GM21825 (cell line): ENCODE results near the gene FDCSP.
"Not testable (repeated sequence)": the region's sequence is repeated elsewhere in the genome, so short reads cannot be mapped to it uniquely, and the experiment has no call there.

Source experiments
- ATAC-seq: cut with Tn5 transposase; IDR thresholded peaks from one replicate; pipeline ENCODE4 v1.9.1; 2021; ENCODE audit warnings: mild to moderate bottlenecking, moderate library complexity; ENCODE audit not compliant: unreplicated experiment

Gene FDCSP

DNA sequence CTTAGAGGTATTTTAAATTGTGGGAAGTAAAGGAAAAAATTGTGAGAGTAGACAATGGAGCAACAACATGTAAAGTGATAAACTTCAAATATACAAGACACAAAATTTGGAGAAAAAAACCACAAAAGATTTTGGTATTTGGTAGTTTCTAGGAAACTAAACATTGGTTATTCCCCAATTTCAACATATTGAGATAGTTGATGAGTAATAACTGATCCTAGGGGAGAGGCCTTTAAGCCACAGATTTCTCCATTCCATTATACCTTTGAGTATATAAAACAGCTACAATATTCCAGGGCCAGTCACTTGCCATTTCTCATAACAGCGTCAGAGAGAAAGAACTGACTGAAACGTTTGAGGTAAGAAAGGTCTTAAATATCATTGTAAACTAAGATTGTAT lies at the start of gene FDCSP:
FDCSP (plus strand) TSS at position 301 of the 400 bp plus-strand sequence. CDS start 5,071 bp downstream, outside the sequence.
- ATAC-seq = no peak

DNA sequence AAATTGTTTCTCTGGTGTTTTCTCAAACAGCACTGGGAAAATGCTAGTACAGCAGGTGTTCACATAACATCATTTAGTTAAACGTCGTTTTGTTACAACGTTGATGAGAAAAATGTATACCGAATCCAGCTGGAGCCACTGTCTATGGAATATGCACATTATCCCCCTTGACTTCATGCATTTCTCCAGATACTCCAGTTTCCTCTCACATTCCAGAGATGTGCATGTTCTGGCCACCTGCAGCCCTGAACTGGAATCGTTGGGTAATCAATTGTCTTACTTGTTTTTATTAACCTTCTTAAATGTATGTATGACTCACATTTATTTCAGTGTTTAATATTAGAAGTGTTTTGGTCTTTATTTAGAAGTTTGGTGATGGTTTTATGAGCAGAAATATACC lies 48.8 kb upstream of the FDCSP start:
- ATAC-seq = no peak

DNA sequence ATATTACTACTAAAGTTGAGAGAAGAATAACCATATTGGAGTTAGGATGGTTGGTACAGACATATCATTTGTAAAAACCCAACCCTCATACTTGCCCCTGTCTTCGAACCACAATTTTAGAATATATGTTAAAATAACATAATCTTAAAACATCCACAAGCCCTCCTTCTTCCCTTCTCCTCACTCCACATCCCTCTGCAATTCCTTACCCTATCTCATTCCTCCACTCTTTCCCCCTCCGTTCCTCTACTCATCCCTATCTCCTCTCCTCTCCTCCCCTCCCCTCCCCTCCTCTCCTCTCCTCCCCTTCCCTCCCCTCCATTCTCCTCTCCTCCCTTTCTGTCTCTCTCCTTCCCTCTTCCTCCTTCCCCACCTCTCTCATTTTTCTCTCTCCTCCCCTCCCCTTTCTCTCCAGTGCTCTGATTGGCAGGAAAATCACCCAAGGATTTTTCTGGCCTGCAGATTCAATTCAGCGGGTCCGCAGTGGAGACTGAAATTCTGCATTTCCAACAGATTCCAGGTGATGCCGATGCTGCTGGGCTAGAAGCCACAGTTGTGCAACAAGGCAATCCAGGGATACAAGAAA lies 47.8 kb upstream of the FDCSP start:
- ATAC-seq = no peak

DNA sequence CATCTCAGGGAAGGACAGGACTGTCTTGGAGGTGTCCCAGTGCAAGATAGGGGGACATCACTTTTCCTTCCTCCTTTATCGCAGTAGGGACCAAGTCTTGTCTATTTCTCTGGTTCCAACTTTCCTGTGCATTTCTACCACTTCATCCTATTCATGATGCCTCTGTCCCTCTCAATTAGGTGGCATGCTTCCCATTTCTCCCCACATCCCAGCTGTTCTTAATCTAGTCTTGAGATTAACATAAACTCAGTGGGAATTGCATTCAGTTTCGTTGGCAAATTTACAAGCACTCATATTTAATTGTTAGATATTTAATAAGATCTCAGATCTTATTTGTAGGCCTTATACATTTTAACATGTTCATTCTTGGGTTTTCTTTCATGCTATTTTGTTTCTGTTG lies 46.1 kb upstream of the FDCSP start:
- no peak for ATAC-seq

DNA sequence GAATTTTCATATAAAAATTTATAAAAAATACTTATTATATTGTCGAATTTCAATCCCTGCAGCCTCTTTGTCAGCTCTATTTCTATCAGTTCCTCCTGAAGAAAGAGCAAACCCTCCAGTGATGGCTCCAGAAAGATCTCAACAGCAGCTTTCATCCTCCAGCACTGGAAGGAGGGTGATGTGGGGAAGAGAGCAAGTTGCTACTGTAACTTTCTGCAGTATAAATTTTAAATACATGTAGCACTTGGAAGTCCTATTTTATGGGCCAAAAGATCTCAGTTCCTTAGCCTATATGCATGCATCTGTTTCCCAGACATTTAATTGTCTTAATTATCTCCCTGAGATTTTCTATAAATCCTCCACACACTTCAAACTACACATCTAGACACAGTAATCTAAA lies 44.1 kb upstream of the FDCSP start:
- ATAC-seq = no peak

DNA sequence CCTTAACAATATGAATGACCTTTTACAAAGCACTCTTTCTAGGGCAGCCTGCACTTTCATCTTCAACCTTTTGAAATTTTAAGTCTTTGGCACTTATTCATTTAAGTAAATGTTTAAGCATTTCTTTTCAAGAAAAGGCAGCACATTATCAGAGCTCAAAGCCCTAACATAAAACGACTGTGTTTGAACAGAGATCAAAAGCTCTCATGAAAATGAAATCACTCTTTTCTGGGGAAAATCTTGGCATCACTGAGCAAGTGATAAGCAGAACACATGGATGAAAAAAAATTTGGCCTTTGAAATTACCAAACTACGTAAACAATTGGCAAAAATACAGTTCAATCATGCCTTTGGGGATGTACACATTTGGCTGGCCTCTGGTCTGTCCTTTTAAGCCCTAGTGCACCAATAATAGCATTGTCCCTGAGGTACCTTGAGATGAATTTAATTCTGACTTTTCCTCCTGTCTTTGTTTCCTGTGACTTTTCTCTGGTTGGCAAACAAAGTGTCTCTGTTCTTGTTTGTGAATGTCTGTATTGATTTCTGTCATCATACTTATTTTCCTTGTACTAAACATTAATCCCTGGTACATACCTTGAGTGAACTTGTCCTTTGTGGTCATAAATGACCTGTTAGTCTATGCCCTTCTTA lies 43.3 kb upstream of the FDCSP start:
- ATAC-seq = no peak

DNA sequence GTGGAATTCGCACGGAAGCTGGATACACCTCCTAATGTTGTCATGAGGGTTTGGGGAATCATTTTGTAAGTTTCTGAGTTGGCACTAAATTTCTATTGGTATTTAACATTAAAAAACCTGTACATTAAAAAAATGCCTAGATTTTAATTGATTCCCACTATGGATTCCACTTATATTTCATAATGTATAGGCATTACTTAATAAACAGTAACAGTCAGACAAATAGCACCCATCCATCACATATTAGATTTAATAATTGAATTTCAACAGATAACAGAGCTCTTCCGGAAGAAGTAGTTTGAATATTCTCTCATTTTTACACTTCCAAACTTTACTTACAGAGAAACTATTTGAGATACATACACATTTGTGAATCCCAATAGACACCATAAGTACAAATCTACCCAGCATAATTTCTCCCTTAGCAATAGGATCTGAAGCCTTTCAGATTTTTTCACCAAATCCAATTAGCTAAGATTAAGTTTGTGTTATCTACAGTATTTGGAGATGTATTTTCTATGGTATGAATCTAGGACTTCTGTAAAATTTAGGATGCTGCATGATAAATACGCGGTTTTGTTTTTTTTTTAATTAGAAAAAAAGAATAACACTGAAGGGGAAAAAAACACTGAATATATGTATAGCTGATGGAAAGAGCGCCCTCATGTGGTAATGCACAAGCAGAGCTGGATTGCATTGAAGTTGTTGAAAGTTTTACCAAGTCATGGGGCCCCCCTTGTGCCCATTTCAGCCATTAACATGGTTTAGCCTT lies 42.6 kb upstream of the FDCSP start:
- ATAC-seq = peak; percentile 78

DNA sequence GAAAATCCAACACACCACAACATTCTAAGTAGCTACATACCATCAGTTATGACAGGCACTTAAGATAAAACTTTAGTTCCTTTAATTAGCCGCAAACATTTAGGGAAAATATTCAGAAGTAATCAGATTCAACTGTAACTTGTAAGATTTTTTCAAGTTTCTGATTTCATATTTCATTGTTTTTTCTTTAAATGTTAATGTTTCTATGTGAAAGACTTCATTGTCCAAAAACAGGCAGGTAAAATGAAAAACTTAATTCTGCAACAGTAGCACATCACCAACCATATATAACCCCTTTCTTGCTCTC lies 42.0 kb upstream of the FDCSP start:
- ATAC-seq = no peak

DNA sequence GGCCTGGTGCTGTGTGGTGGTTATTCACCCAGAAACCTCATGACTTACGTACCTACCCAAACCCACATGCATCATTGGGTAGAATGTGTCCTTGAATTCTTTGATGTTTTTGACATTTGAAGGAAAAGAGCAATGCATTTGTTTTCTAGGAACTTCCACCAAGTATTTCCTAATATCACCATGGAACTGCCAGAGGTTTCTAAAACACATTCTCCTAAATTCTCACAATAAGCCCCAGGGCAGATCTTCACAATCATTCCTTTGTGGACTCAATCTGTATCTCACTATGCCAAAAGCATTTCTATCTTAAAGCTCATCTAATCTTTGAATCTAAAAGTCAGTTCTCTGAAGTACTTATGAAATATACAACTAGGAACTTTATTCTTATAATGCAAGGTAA lies 38.7 kb upstream of the FDCSP start:
- ATAC-seq = no peak

DNA sequence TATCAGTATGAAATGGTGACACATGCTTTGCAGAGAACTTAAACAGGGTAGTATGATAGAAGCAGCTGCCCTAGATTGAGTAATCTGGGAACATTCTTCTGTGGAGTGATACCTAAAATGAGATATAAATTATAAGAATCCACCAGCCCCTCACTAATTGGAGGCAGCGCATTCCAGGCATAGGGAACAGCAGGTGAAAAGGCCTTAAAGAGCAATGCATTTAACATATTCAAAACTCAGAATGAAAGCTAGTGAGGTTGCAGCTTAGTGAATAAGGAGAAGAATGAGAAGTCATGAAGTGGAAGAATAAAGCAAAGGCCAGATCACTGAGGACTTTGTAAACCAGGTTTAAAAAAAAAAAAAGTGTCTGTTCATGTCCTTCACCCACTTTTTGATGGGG lies 35.3 kb upstream of the FDCSP start:
- no peak for ATAC-seq

DNA sequence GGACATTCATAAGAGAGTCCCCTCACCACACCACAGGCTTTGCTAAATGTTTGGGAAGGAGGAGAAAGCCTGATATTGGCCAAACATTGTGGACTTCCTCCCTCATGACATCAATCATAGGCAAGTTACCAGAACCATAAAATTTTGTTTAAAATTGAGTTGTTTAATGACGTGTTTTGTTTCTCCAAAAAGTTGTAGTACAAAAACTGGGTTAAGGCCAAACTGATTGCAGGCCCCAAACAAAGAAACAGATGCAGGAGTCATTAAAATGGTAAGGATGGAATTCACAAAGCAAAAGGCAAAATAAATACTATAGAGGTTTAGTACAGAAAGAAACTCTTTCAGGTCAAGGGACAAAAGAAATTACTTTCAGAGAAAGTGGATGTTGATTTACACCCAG lies 34.3 kb upstream of the FDCSP start:
- no peak for ATAC-seq

DNA sequence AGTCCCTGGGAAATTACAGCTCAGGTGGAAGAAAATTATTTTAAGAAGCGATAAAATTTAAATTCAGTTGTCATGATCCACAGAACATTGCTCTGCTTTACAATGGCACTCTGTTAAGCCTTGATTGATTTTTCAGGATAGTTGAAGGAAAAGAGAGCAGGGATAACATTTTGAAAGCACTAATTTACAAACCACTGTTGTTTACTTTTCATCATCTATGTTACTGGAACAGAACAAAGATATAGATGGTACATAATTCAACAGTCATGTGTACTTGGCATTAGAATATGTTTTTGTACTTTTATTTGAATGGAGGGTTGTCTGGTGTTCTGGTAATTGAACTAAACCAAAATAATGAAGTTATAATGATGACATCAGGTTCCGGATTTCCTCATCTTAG lies 33.0 kb upstream of the FDCSP start:
- no peak for ATAC-seq

DNA sequence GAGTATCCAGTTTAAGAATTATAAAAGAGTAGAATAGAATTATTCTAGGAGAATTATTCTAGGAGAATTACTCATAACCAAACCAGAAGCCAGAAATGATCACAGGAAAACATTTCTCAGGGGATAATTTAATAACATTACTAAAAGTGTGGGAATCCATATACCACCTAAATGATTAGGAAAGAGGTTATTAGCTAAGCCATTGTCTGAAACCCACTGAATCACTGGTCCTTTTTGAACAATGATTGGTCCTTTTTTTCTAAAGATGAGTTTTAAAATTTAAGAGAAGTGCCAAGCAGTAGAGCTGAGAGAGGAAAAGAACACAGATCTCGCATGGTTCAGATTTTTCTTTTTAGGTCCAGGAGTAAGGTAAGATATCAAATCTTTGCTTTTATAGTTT lies 30.5 kb upstream of the FDCSP start, which contains the start of gene ODAM:
ODAM (plus strand) TSS at position 301 of the 400 bp plus-strand sequence. CDS start 819 bp downstream, outside the sequence.
- no peak for ATAC-seq

DNA sequence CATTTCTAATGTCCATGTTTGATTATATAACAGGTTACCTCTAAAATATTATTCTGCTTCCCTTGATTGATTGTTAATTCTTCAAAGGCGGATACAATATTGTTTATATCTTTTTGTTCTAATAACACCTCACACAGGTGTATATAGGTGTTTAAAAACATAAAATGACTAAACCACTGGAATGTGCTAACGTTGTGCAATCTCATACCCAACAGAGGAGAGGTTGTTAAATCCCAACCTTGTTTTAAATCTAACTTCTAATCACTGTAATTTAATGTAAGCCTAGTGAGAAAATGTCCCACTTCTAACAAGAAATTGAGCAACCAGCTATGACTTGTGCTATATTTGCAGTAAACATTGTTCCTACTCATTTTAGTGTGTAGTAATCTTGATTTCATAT lies 29.1 kb upstream of the FDCSP start:
- ATAC-seq = no peak

DNA sequence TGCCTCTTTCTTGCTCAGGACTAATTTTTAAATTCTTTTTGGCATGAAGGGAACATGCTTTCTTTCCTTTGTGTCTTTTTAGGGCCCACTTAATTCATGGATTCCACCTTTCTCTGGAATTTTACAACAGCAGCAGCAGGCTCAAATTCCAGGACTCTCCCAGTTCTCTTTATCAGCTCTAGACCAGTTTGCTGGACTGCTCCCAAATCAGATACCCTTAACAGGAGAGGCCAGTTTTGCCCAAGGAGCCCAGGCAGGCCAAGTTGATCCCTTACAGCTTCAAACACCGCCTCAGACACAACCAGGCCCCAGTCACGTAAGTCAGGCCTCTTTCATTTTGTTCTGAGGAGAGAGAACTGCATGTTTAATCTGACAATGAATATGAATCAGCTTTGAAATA lies 28.1 kb upstream of the FDCSP start:
- ATAC-seq = no peak

DNA sequence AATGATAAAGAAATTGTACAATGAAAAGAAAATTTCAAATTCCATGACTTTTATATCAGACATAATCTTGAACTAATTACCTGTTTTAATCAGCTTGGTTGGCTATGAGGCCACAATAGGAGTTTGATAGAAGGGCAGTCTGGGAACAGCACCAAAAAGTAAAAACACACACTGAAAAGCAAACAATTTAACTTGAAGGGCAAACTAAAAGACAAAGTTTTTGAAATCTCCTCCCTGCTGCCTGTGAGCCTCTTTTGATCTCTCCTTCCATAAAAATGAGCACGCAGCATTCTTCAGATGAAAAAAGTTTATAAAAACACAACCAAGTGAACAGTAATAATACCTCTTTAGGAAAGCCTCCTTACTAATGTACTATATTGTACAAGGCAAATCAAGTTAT lies 22.3 kb upstream of the FDCSP start:
- no peak for ATAC-seq

DNA sequence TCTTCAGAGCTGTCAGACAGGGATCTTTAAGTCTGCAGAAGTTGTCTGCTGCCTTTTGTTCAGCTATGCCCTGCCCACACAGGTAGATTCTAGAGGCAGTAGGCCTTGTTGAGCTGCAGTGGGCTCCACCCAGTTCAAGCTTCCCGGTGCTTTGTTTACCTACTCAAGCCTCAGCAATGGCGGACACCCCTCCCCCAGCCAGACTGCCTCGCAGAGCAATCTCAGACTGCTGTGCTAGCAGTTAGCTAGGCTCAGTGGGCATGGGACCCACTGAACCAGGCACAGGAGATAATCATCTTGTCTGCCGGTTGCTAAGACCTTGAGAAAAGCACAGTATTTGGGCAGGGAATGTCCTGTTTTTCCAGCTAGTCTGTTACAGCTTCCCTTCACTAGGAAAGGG lies 13.2 kb upstream of the FDCSP start:
- not testable (repeated sequence) for ATAC-seq

DNA sequence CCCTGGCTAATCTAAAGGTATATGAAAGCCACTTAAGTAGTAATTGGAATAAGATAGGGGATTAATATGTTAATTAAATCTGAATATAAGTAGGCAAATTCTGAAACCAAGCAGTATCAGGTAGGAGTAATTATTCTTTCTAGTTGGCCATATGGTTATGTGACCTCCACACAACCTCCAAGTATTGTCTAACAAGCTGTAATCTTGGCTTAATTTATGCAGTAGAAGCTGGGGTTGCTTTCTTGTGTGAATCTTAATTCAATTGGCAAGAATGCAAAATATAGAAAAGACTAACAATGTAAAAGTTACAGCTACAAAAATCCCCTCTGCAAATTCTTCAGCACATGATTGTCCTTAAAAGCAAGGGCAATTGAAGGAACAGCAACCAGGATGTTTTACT lies 9.8 kb upstream of the FDCSP start:
- not testable (repeated sequence) for ATAC-seq

DNA sequence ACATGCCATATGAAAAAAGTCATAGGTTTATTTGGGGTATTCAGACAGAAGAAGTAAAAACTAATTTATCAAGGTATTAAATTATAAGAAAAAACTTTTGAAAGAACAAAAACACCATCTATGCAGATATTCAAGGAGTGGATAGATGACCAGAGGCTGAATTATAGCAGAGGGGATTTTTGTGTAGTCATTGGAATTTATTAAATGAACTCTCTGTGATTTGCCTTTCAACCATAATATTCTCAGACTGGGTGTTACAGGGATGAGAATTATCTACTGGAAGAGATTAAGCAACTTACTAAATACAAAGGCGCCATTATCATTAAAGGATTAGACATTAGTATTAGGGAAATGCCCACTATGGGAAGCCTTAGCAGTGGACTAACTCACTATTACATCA lies 9.4 kb upstream of the FDCSP start:
- not testable (repeated sequence) for ATAC-seq

DNA sequence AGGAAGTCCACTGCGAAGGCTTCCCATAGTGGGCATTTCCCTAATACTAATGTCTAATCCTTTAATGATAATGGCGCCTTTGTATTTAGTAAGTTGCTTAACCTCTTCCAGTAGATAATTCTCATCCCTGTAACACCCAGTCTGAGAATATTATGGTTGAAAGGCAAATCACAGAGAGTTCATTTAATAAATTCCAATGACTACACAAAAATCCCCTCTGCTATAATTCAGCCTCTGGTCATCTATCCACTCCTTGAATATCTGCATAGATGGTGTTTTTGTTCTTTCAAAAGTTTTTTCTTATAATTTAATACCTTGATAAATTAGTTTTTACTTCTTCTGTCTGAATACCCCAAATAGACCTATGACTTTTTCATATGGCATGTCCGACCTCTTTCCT lies 4.5 kb upstream of the FDCSP start:
- not testable (repeated sequence) for ATAC-seq

DNA sequence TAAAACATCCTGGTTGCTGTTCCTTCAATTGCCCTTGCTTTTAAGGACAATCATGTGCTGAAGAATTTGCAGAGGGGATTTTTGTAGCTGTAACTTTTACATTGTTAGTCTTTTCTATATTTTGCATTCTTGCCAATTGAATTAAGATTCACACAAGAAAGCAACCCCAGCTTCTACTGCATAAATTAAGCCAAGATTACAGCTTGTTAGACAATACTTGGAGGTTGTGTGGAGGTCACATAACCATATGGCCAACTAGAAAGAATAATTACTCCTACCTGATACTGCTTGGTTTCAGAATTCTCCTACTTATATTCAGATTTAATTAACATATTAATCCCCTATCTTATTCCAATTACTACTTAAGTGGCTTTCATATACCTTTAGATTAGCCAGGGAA lies 4.1 kb upstream of the FDCSP start:
- not testable (repeated sequence) for ATAC-seq

DNA sequence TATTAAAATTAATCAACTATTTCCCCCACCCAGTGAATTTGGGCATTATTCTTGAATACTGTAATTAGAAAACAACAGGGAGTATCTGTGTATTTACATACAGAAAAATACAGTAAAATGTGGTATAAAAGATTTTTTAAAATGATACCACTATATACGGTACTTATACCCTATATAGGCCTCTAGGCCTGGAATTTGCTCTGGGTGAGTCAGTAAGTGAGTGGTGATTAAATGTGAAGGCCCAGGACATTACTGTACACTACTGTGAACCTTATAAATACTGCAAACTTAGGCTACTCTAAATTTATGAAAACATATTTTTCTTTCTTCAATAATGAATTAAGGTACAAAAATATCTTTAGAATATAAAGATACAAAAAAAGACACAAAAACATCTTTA lies 10.2 kb downstream of the FDCSP start:
- ATAC-seq = no peak
